ENCODE data around the gene RTF2. TPM values are rescaled to one million over a fixed set of nuclear protein-coding genes. Genes with fewer than 3 reads are reported as not detected.
A peak's percentile ranks its signal among the peaks of the same experiment; 100 is the strongest.

The RTF2 gene
- total and polyA plus RNA-seq, 2 of the 13 experiments (the other 11 are each of a cell fraction or from before 2014, with no cell fraction given): 81.8 to 142 TPM

GRCh38 chr20:56468316-56469076, at the start of gene RTF2 (continued):
- TF ChIP-seq KIAA2018 (CRISPR knock-in tag; IDR thresholded peaks at IDR 0.05; ENCODE audit: borderline replicate concordance) (peak; percentile 92), KLF15 (CRISPR knock-in tag; IDR thresholded peaks at IDR 0.05; ENCODE audit: borderline replicate concordance) (no peak; the same call in 1 of the 2 replicates), KLF9 (CRISPR knock-in tag; IDR thresholded peaks at IDR 0.05; ENCODE audit: low read depth) (peak; percentile 96), GFI1 (CRISPR knock-in tag; IDR thresholded peaks at IDR 0.05; ENCODE audit: borderline replicate concordance) (no peak), ZNF883 (CRISPR knock-in tag; IDR thresholded peaks at IDR 0.05; ENCODE audit: not compliant biosample characterization) (peak; percentile 97), ZNF296 (CRISPR knock-in tag; conservative IDR thresholded peaks at IDR 0.05) (no peak; the same call in 1 of the 2 replicates), GTF2F1 (IDR thresholded peaks at IDR 0.05; ENCODE audit: low read length) (no peak), RBM39 (IDR thresholded peaks at IDR 0.05; ENCODE audit: low read depth, low read length, poor library complexity, severe bottlenecking) (peak; percentile 91), TEF (CRISPR knock-in tag; IDR thresholded peaks at IDR 0.05) (no peak), BORCS8-MEF2B (CRISPR knock-in tag; IDR thresholded peaks at IDR 0.05) (peak; percentile 90), SNAPC5 (CRISPR knock-in tag; IDR thresholded peaks at IDR 0.05; ENCODE audit: borderline replicate concordance) (no peak; the same call in 1 of the 2 replicates), ZBTB3 (CRISPR knock-in tag; IDR thresholded peaks at IDR 0.05; ENCODE audit: borderline replicate concordance, low read depth) (peak; percentile 97), ZNF430 (CRISPR knock-in tag; IDR thresholded peaks at IDR 0.05) (peak; percentile 95), GZF1 (CRISPR knock-in tag; IDR thresholded peaks at IDR 0.05) (no peak), NR1H2 (CRISPR knock-in tag; IDR thresholded peaks at IDR 0.05; ENCODE audit: borderline replicate concordance, low read depth) (no peak), ZNF703 (CRISPR knock-in tag; IDR thresholded peaks at IDR 0.05; ENCODE audit: borderline replicate concordance) (no peak), TAF1 (CRISPR knock-in tag; IDR thresholded peaks at IDR 0.05) (peak; percentile 91), ARNT (IDR thresholded peaks at IDR 0.05) (no peak), ZNF691 (CRISPR knock-in tag; IDR thresholded peaks at IDR 0.05; ENCODE audit: borderline replicate concordance, low read depth) (peak; percentile 94; the same call in 1 of the 2 replicates), FOXO1 (CRISPR knock-in tag; IDR thresholded peaks at IDR 0.05) (peak; percentile 86)
